Endothelial cell of umbilical vein (primary cell): Measurements from ENCODE around the gene MAGIX. TPM values are rescaled to one million over a fixed set of nuclear protein-coding genes. Genes with fewer than 3 reads are reported as not detected.

Source experiments
- BruUV-seq: library from RNA; stranded (reverse); fragments of 400-500 nt; replicated peaks from 2 replicates; lab custom pipeline; 2021; lab: Mats Ljungman, UMichigan
- CTCF ChIA-PET: fragments of 300-600, 350-600 bp; sonication (Branson Sonifier 250); formaldehyde crosslinking; loops from one replicate; lab custom pipeline; 2021; ENCODE audit warnings: antibody characterized with exemption, inconsistent platforms; lab: Charles Lee
- POLR2A ChIA-PET: fragments of 300-600, 350-600 bp; sonication (Branson Sonifier 250); formaldehyde crosslinking; loops from one replicate; lab custom pipeline; 2021; ENCODE audit warnings: antibody characterized with exemption, inconsistent platforms; lab: Charles Lee
- DNase-seq: peaks from one replicate; pipeline ENCODE4 v3.0.0-alpha.2; 2011; ENCODE audit warnings: low read depth, low spot score
- FAIRE-seq: peaks from 2 replicates; lab custom pipeline; 2011; peaks lifted over from hg19 to GRCh38; lab: Jason Lieb, UNC
- H2AFZ ChIP-seq: 2 replicates; pipeline ENCODE4 v1.6.0; 2012; ENCODE audit warnings: low read depth, low read length, control low read depth, inconsistent platforms
- H3K27ac ChIP-seq: 2 replicates; pipeline ENCODE4 v1.5.1; 2011; ENCODE audit warnings: low read depth, mild to moderate bottlenecking, control low read depth, low read length, moderate library complexity; ENCODE audit not compliant: insufficient read depth
- H3K27me3 ChIP-seq, 2 experiments: 2 replicates each; pipeline versions ENCODE4 v1.6.0 to v1.6.1; 2011; ENCODE audit warnings: low read length in 2 of 2, mixed read lengths in 1 of 2; ENCODE audit not compliant: control insufficient read depth in 2 of 2, insufficient read depth in 2 of 2
- H3K36me3 ChIP-seq, 2 experiments: 2 replicates in 1 of 2; 3 replicates in 1 of 2; pipeline ENCODE4 v1.5.1; 2011; ENCODE audit warnings: low read length in 2 of 2, mild to moderate bottlenecking in 1 of 2, moderate library complexity in 1 of 2; ENCODE audit not compliant: control insufficient read depth in 2 of 2, insufficient read depth in 2 of 2; ENCODE audit errors: extremely low read depth in 1 of 2
- H3K4me1 ChIP-seq: 3 replicates; pipeline ENCODE4 v1.5.1; 2011; ENCODE audit warnings: mild to moderate bottlenecking, low read length; ENCODE audit not compliant: control insufficient read depth, insufficient read depth; ENCODE audit errors: extremely low read depth
- H3K4me2 ChIP-seq: 2 replicates; pipeline ENCODE4 v1.6.1; 2011; ENCODE audit warnings: low read length, control low read depth, mixed read lengths; ENCODE audit not compliant: insufficient read depth
- H3K4me3 ChIP-seq, 3 experiments: fragments of 200-600 bp in 1 of 3; sonication (generic), shearing (Covaris generic) in 1 of 3; replicated peaks in 1 of 3; 2 replicates each; pipeline ENCODE4 v1.5.1; 2011 to 2016; ENCODE audit warnings: control low read depth in 3 of 3, low read length in 3 of 3, mild to moderate bottlenecking in 2 of 3, inconsistent platforms in 1 of 3, low read depth in 1 of 3, moderate library complexity in 1 of 3; ENCODE audit not compliant: insufficient read depth in 1 of 3
- H3K79me2 ChIP-seq: 2 replicates; pipeline ENCODE4 v1.6.0; 2012; ENCODE audit warnings: low read length, inconsistent platforms; ENCODE audit not compliant: control insufficient read depth, insufficient read depth
- H3K9ac ChIP-seq: replicated peaks from 2 replicates; pipeline ENCODE3; 2011; ENCODE audit warnings: low read length, control low read depth; ENCODE audit not compliant: insufficient read depth; ENCODE audit errors: extremely low read depth
- H3K9me1 ChIP-seq: replicated peaks from 3 replicates; pipeline ENCODE4 v1.6.0; 2011; ENCODE audit warnings: mild to moderate bottlenecking, low read length; ENCODE audit not compliant: control insufficient read depth, insufficient read depth; ENCODE audit errors: extremely low read depth
- H3K9me3 ChIP-seq: replicated peaks from 2 replicates; pipeline ENCODE4 v1.5.1; 2012; ENCODE audit warnings: low read length, inconsistent platforms; ENCODE audit not compliant: control insufficient read depth, insufficient read depth
- H4K20me1 ChIP-seq: replicated peaks from 2 replicates; pipeline ENCODE3; 2011; ENCODE audit warnings: mild to moderate bottlenecking, low read length; ENCODE audit not compliant: control insufficient read depth, insufficient read depth; ENCODE audit errors: extremely low read depth
- CTCF ChIP-seq, 2 donors: IDR thresholded peaks; 1 replicate in 1 of 2; 2 replicates in 1 of 2; pipeline ENCODE4 v1.5.1; 2011; ENCODE audit warnings: low read length in 2 of 2, mild to moderate bottlenecking in 2 of 2, moderate library complexity in 2 of 2, control low read depth in 1 of 2, inconsistent platforms in 1 of 2, low read depth in 1 of 2; ENCODE audit not compliant: insufficient read depth in 1 of 2; ENCODE audit errors: extremely low read depth in 1 of 2
- EZH2 ChIP-seq: IDR thresholded peaks from 2 replicates; pipeline ENCODE4 v1.6.1; 2012; ENCODE audit warnings: borderline replicate concordance, low read depth, mild to moderate bottlenecking, moderate library complexity, low read length, inconsistent platforms; ENCODE audit not compliant: severe bottlenecking
- FOS ChIP-seq: IDR thresholded peaks from 2 replicates; pipeline ENCODE4 v1.6.1; 2011; ENCODE audit warnings: mild to moderate bottlenecking, low read length, moderate library complexity, borderline replicate concordance; ENCODE audit not compliant: insufficient read depth
- GATA2 ChIP-seq: IDR thresholded peaks from 2 replicates; pipeline ENCODE4 v1.7.0; 2011; ENCODE audit warnings: low read depth, mild to moderate bottlenecking, moderate library complexity, mixed read lengths, low read length; ENCODE audit not compliant: insufficient read length, insufficient read depth
- JUN ChIP-seq: IDR thresholded peaks from 2 replicates; pipeline ENCODE4 v1.6.1; 2011; ENCODE audit warnings: borderline replicate concordance, low read depth; ENCODE audit not compliant: insufficient read length, insufficient read depth
- MYC ChIP-seq: IDR thresholded peaks from one replicate; pipeline ENCODE4 v1.6.1; 2011; ENCODE audit warnings: mild to moderate bottlenecking, low read depth, low read length
- POLR2A ChIP-seq: IDR thresholded peaks from 2 replicates; pipeline ENCODE4 v1.6.1; 2012; ENCODE audit warnings: low read depth, mild to moderate bottlenecking, control low read depth, low read length
- POLR2AphosphoS5 ChIP-seq: IDR thresholded peaks from 2 replicates; pipeline ENCODE4 v1.6.1; 2012; ENCODE audit warnings: low read depth, mild to moderate bottlenecking, control low read depth, low read length, moderate library complexity; ENCODE audit not compliant: insufficient read depth
- dilution Hi-C: fragments of 300-500 bp; cut with MboI; formaldehyde crosslinking; loops from one replicate; pipeline ENCODE4 v1.15.0; 2019; ENCODE audit warnings: low sequenced_read_pairs; ENCODE audit not compliant: extremely low pct_ligation_motif_present
- intact Hi-C: fragments of 100-400 bp; cut with micrococcal nuclease; formaldehyde crosslinking; loops from one replicate; pipeline ENCODE4 v1.10.0; 2022
- polyA plus RNA-seq, 4 experiments: library from polyadenylated mRNA; depleted of rRNA in 3 of 4; stranded (reverse) in 3 of 4; unstranded in 1 of 4; fragments of >200 nt; gene quantifications; 2 replicates each; pipeline versions ENCODE4 v1.2.1 to v1.2.3, GENCODE V29; 2011 to 2012; ENCODE audit warnings: missing spikeins in 1 of 4
- total RNA-seq: library from RNA; stranded (reverse); gene quantifications from 2 replicates; pipeline ENCODE4 v1.2.3, GENCODE V29; 2021
- TF ChIP-seq, protein P1 (sequence below): IDR thresholded peaks from 2 replicates; pipeline ENCODE4 v1.6.1; 2011; ENCODE audit not compliant: insufficient read depth, insufficient read length

MAGIX gene
- total and polyA plus RNA-seq, 2 donors (not counting 3 experiments of a cell fraction or from before 2014, with no cell fraction given), result 0.77 to 0.88 TPM

- Histone ChIP-seq H3K4me3 (no peak overlapping the region), H3K79me2 (no peaks in the 10 kb centered on the region), H4K20me1 (no peaks in the 10 kb centered on the region), H3K9me1 (no peaks in the 10 kb centered on the region), H3K4me1 (peaks cover 7% of the 10 kb centered on the region), H3K4me2 (no peak overlapping the region), H3K9me3 (no peaks in the 10 kb centered on the region), H3K9ac (no peak overlapping the region), H2AFZ (no peak overlapping the region), H3K27ac (peak overlapping the region; percentile 65), H3K36me3 (no peaks in the 10 kb centered on the region), H3K27me3 (no peaks in the 10 kb centered on the region)
- CTCF ChIA-PET, result interaction anchor here (0.7 to 1.3 kb wide), 2 partner anchors 18 to 28 kb away, joined by 3 to 4 read pairs; no protein-coding TSS in a partner anchor
- peak; percentile 62 for FAIRE-seq
- intact Hi-C loops, result loop anchor here (2.0 kb wide), 1 partner anchor 17 kb away; no protein-coding TSS in a partner anchor
- POLR2A ChIA-PET, result interaction anchor here (0.7 to 1.1 kb wide), 2 partner anchors 18 to 95 kb away, joined by 3 to 5 read pairs; no protein-coding TSS in a partner anchor
- no TSS peak for BruUV-seq
- TF ChIP-seq EZH2 (no peak), JUN (peak; percentile 38)
- dilution Hi-C loops, result no loop called here
- peak; percentile 57 for DNase-seq
These were observed 25.1 kb upstream of the MAGIX start for GRCh38 chrX:49137492-49137891.

DNA sequence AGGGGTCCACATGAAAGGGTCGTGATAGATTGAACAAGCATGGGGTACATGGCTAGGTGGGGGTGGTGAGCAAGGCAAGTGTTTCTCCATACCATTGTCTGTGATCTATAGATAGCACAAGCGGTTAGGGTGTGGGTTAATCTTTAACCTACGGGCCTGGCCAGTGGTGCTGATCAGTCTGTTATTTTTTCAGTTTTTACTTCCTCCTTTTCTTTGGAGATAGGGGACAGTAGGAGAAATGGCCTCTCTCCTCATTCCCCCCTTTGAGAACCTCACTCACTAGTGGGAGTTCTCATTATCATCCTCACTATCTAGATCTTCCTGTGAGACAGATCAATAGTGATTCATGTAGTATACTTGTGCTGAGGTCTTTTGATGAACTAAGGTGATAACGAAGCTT lies 22.8 kb upstream of the MAGIX start:
- Histone ChIP-seq H3K79me2 (no peaks in the 10 kb centered on the region), H3K27me3 (no peaks in the 10 kb centered on the region), H2AFZ (no peak overlapping the region), H3K4me3 (no peak overlapping the region), H3K9me1 (no peaks in the 10 kb centered on the region), H3K4me2 (no peak overlapping the region), H3K27ac (no peak overlapping the region), H3K4me1 (peaks cover 7% of the 10 kb centered on the region), H3K9me3 (no peaks in the 10 kb centered on the region), H3K36me3 (no peaks in the 10 kb centered on the region), H3K9ac (no peak overlapping the region), H4K20me1 (no peaks in the 10 kb centered on the region)
- dilution Hi-C loops, result no loop called here
- POLR2A ChIA-PET, result no interaction called here
- intact Hi-C loops, result no loop called here
- BruUV-seq, result no TSS peak
- DNase-seq (no peak), FAIRE-seq (no peak)
- CTCF ChIA-PET, result no interaction called here
- no peak for TF ChIP-seq POLR2A
- no peak for TF ChIP-seq EZH2
- TF ChIP-seq POLR2AphosphoS5, result no peak
- TF ChIP-seq CTCF (IDR thresholded peaks at IDR 0.05; ENCODE audit: extremely low read depth in 1 of 2, insufficient read depth in 1 of 2, low read depth in 1 of 2, low read length in 2 of 2), result no peak
- no peak for TF ChIP-seq MYC
- TF ChIP-seq, protein P1, sequence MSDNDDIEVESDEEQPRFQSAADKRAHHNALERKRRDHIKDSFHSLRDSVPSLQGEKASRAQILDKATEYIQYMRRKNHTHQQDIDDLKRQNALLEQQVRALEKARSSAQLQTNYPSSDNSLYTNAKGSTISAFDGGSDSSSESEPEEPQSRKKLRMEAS, result no peak
- TF ChIP-seq GATA2, result no peak
- TF ChIP-seq FOS, result no peak
- TF ChIP-seq JUN, result no peak
